Endothelial cell of umbilical vein (primary cell): ENCODE results near the gene CTSL. TPM values are rescaled to one million over a fixed set of nuclear protein-coding genes. Genes with fewer than 3 reads are reported as not detected.

Experiments used
- BruUV-seq: library from RNA; stranded (reverse); fragments of 400-500 nt; replicated peaks from 2 replicates; lab custom pipeline; 2021; lab: Mats Ljungman, UMichigan
- CTCF ChIA-PET: fragments of 300-600, 350-600 bp; sonication (Branson Sonifier 250); formaldehyde crosslinking; loops from one replicate; lab custom pipeline; 2021; ENCODE audit warnings: antibody characterized with exemption, inconsistent platforms; lab: Charles Lee
- POLR2A ChIA-PET: fragments of 300-600, 350-600 bp; sonication (Branson Sonifier 250); formaldehyde crosslinking; loops from one replicate; lab custom pipeline; 2021; ENCODE audit warnings: antibody characterized with exemption, inconsistent platforms; lab: Charles Lee
- DNase-seq: peaks from one replicate; pipeline ENCODE4 v3.0.0-alpha.2; 2011; ENCODE audit warnings: low read depth, low spot score
- FAIRE-seq: peaks from 2 replicates; lab custom pipeline; 2011; peaks lifted over from hg19 to GRCh38; lab: Jason Lieb, UNC
- H2AFZ ChIP-seq: 2 replicates; pipeline ENCODE4 v1.6.0; 2012; ENCODE audit warnings: low read depth, low read length, control low read depth, inconsistent platforms
- H3K27ac ChIP-seq: 2 replicates; pipeline ENCODE4 v1.5.1; 2011; ENCODE audit warnings: low read depth, mild to moderate bottlenecking, control low read depth, low read length, moderate library complexity; ENCODE audit not compliant: insufficient read depth
- H3K27me3 ChIP-seq, 2 experiments: 2 replicates each; pipeline versions ENCODE4 v1.6.0 to v1.6.1; 2011; ENCODE audit warnings: low read length in 2 of 2, mixed read lengths in 1 of 2; ENCODE audit not compliant: control insufficient read depth in 2 of 2, insufficient read depth in 2 of 2
- H3K36me3 ChIP-seq, 2 experiments: 2 replicates in 1 of 2; 3 replicates in 1 of 2; pipeline ENCODE4 v1.5.1; 2011; ENCODE audit warnings: low read length in 2 of 2, mild to moderate bottlenecking in 1 of 2, moderate library complexity in 1 of 2; ENCODE audit not compliant: control insufficient read depth in 2 of 2, insufficient read depth in 2 of 2; ENCODE audit errors: extremely low read depth in 1 of 2
- H3K4me1 ChIP-seq: 3 replicates; pipeline ENCODE4 v1.5.1; 2011; ENCODE audit warnings: mild to moderate bottlenecking, low read length; ENCODE audit not compliant: control insufficient read depth, insufficient read depth; ENCODE audit errors: extremely low read depth
- H3K4me2 ChIP-seq: 2 replicates; pipeline ENCODE4 v1.6.1; 2011; ENCODE audit warnings: low read length, control low read depth, mixed read lengths; ENCODE audit not compliant: insufficient read depth
- H3K4me3 ChIP-seq, 3 experiments: fragments of 200-600 bp in 1 of 3; sonication (generic), shearing (Covaris generic) in 1 of 3; replicated peaks in 1 of 3; 2 replicates each; pipeline ENCODE4 v1.5.1; 2011 to 2016; ENCODE audit warnings: control low read depth in 3 of 3, low read length in 3 of 3, mild to moderate bottlenecking in 2 of 3, inconsistent platforms in 1 of 3, low read depth in 1 of 3, moderate library complexity in 1 of 3; ENCODE audit not compliant: insufficient read depth in 1 of 3
- H3K79me2 ChIP-seq: 2 replicates; pipeline ENCODE4 v1.6.0; 2012; ENCODE audit warnings: low read length, inconsistent platforms; ENCODE audit not compliant: control insufficient read depth, insufficient read depth
- H3K9ac ChIP-seq: replicated peaks from 2 replicates; pipeline ENCODE3; 2011; ENCODE audit warnings: low read length, control low read depth; ENCODE audit not compliant: insufficient read depth; ENCODE audit errors: extremely low read depth
- H3K9me1 ChIP-seq: replicated peaks from 3 replicates; pipeline ENCODE4 v1.6.0; 2011; ENCODE audit warnings: mild to moderate bottlenecking, low read length; ENCODE audit not compliant: control insufficient read depth, insufficient read depth; ENCODE audit errors: extremely low read depth
- H3K9me3 ChIP-seq: replicated peaks from 2 replicates; pipeline ENCODE4 v1.5.1; 2012; ENCODE audit warnings: low read length, inconsistent platforms; ENCODE audit not compliant: control insufficient read depth, insufficient read depth
- H4K20me1 ChIP-seq: replicated peaks from 2 replicates; pipeline ENCODE3; 2011; ENCODE audit warnings: mild to moderate bottlenecking, low read length; ENCODE audit not compliant: control insufficient read depth, insufficient read depth; ENCODE audit errors: extremely low read depth
- EZH2 ChIP-seq: IDR thresholded peaks from 2 replicates; pipeline ENCODE4 v1.6.1; 2012; ENCODE audit warnings: borderline replicate concordance, low read depth, mild to moderate bottlenecking, moderate library complexity, low read length, inconsistent platforms; ENCODE audit not compliant: severe bottlenecking
- FOS ChIP-seq: IDR thresholded peaks from 2 replicates; pipeline ENCODE4 v1.6.1; 2011; ENCODE audit warnings: mild to moderate bottlenecking, low read length, moderate library complexity, borderline replicate concordance; ENCODE audit not compliant: insufficient read depth
- GATA2 ChIP-seq: IDR thresholded peaks from 2 replicates; pipeline ENCODE4 v1.7.0; 2011; ENCODE audit warnings: low read depth, mild to moderate bottlenecking, moderate library complexity, mixed read lengths, low read length; ENCODE audit not compliant: insufficient read length, insufficient read depth
- JUN ChIP-seq: IDR thresholded peaks from 2 replicates; pipeline ENCODE4 v1.6.1; 2011; ENCODE audit warnings: borderline replicate concordance, low read depth; ENCODE audit not compliant: insufficient read length, insufficient read depth
- MYC ChIP-seq: IDR thresholded peaks from one replicate; pipeline ENCODE4 v1.6.1; 2011; ENCODE audit warnings: mild to moderate bottlenecking, low read depth, low read length
- POLR2A ChIP-seq: IDR thresholded peaks from 2 replicates; pipeline ENCODE4 v1.6.1; 2012; ENCODE audit warnings: low read depth, mild to moderate bottlenecking, control low read depth, low read length
- POLR2AphosphoS5 ChIP-seq: IDR thresholded peaks from 2 replicates; pipeline ENCODE4 v1.6.1; 2012; ENCODE audit warnings: low read depth, mild to moderate bottlenecking, control low read depth, low read length, moderate library complexity; ENCODE audit not compliant: insufficient read depth
- dilution Hi-C: fragments of 300-500 bp; cut with MboI; formaldehyde crosslinking; loops from one replicate; pipeline ENCODE4 v1.15.0; 2019; ENCODE audit warnings: low sequenced_read_pairs; ENCODE audit not compliant: extremely low pct_ligation_motif_present
- intact Hi-C: fragments of 100-400 bp; cut with micrococcal nuclease; formaldehyde crosslinking; loops from one replicate; pipeline ENCODE4 v1.10.0; 2022
- polyA plus RNA-seq, 4 experiments: library from polyadenylated mRNA; depleted of rRNA in 3 of 4; stranded (reverse) in 3 of 4; unstranded in 1 of 4; fragments of >200 nt; gene quantifications; 2 replicates each; pipeline versions ENCODE4 v1.2.1 to v1.2.3, GENCODE V29; 2011 to 2012; ENCODE audit warnings: missing spikeins in 1 of 4
- total RNA-seq: library from RNA; stranded (reverse); gene quantifications from 2 replicates; pipeline ENCODE4 v1.2.3, GENCODE V29; 2021
- TF ChIP-seq, protein P1 (sequence below), 2 donors: IDR thresholded peaks; 1 replicate in 1 of 2; 2 replicates in 1 of 2; pipeline ENCODE4 v1.5.1; 2011; ENCODE audit warnings: low read length in 2 of 2, mild to moderate bottlenecking in 2 of 2, moderate library complexity in 2 of 2, control low read depth in 1 of 2, inconsistent platforms in 1 of 2, low read depth in 1 of 2; ENCODE audit not compliant: insufficient read depth in 1 of 2; ENCODE audit errors: extremely low read depth in 1 of 2
- TF ChIP-seq, protein P2 (sequence below): IDR thresholded peaks from 2 replicates; pipeline ENCODE4 v1.6.1; 2011; ENCODE audit not compliant: insufficient read depth, insufficient read length

The CTSL gene
- total and polyA plus RNA-seq, 2 donors (not counting 3 experiments of a cell fraction or from before 2014, with no cell fraction given) = 98.4 to 107 TPM

DNA sequence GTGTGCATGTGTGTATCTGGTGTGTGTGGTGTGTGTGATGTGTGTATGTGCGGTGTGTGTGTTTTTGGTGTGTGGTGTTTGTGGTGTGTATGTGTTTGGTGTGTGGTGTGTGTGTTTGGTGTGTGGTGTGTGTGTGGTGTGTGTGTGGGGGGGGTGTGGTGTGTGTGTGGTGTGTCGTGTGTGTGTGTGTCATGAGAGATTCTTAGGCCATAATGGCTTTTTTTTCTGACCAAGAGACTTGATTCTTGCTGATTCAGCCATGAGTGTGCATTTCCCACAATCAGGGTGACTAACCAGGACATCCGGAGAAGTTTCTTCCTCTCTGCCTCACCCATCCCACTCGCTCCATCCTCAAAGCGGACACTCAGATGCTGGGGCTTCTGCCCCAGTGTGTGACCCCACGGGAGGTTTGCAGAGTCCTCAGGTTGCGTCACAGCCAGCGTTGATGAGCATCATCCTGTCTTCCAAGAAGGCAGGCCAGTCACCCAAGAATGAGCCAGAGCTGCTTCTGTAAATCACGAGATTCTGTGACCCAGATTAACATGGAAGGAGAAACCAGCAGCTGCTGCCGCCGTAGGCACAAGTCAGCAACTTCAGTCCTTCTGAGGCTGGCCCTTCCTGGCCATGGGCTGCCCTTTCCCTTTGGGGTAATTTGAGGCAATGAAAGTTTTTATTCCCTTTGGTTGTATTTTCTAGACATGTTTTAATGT lies 12.5 kb upstream of the CTSL start:
- H3K9ac ChIP-seq = peak overlapping the region; percentile 68
- peak; percentile 88 for DNase-seq
- intact Hi-C loops = loop anchor here (2.0 to 10.0 kb wide), 3 partner anchors 29 to 671 kb away; partner anchors contain the start of gene SPIN1

More for the DNA sequence above, 12.5 kb upstream of the CTSL start:
- no peaks in the 10 kb centered on the region for H4K20me1 ChIP-seq
- H3K4me1 ChIP-seq = peaks cover 29% of the 10 kb centered on the region
- TSS peak; percentile 87 for BruUV-seq
- H3K27ac ChIP-seq = peak overlapping the region; percentile 93
- no peaks in the 10 kb centered on the region for H3K9me3 ChIP-seq
- H3K79me2 ChIP-seq = no peaks in the 10 kb centered on the region
- H3K9me1 ChIP-seq = no peaks in the 10 kb centered on the region
- dilution Hi-C loops = no loop called here
- peak overlapping the region; percentile 12 for H2AFZ ChIP-seq
- H3K4me3 ChIP-seq = peak overlapping the region in 1 of 3 experiments; percentile 20
- no peaks in the 10 kb centered on the region for H3K27me3 ChIP-seq
- TF ChIP-seq, protein P1, sequence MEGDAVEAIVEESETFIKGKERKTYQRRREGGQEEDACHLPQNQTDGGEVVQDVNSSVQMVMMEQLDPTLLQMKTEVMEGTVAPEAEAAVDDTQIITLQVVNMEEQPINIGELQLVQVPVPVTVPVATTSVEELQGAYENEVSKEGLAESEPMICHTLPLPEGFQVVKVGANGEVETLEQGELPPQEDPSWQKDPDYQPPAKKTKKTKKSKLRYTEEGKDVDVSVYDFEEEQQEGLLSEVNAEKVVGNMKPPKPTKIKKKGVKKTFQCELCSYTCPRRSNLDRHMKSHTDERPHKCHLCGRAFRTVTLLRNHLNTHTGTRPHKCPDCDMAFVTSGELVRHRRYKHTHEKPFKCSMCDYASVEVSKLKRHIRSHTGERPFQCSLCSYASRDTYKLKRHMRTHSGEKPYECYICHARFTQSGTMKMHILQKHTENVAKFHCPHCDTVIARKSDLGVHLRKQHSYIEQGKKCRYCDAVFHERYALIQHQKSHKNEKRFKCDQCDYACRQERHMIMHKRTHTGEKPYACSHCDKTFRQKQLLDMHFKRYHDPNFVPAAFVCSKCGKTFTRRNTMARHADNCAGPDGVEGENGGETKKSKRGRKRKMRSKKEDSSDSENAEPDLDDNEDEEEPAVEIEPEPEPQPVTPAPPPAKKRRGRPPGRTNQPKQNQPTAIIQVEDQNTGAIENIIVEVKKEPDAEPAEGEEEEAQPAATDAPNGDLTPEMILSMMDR (IDR thresholded peaks at IDR 0.05; ENCODE audit: extremely low read depth in 1 of 2, insufficient read depth in 1 of 2, low read depth in 1 of 2, low read length in 2 of 2) = no peak
- TF ChIP-seq FOS (peak; percentile 96), GATA2 (peak; percentile 27), JUN (peak; percentile 93), POLR2A (peak; percentile 46), MYC (no peak), POLR2AphosphoS5 (peak; percentile 77), EZH2 (no peak)
- TF ChIP-seq, protein P2, sequence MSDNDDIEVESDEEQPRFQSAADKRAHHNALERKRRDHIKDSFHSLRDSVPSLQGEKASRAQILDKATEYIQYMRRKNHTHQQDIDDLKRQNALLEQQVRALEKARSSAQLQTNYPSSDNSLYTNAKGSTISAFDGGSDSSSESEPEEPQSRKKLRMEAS = no peak
- peaks cover 0 to 10% of the 10 kb centered on the region in 2 experiments for H3K36me3 ChIP-seq
- CTCF ChIA-PET = interaction anchor here (1.7 to 2.1 kb wide), 3 partner anchors 9 to 29 kb away, joined by 4 to 24 read pairs (median 14); partner anchors contain the start of gene CTSL
- FAIRE-seq = peak; percentile 97
- POLR2A ChIA-PET = interaction anchor here (2.4 kb wide), 1 partner anchor 13 kb away, joined by 15 read pairs; the partner anchor contains the start of gene CTSL
- H3K4me2 ChIP-seq = peak overlapping the region; percentile 71
